HCT116 (cell line): ENCODE results near the gene GSTM3. TPM values are rescaled to one million over a fixed set of nuclear protein-coding genes. Genes with fewer than 3 reads are reported as not detected.

Experiments
- ATAC-seq: fragments of 200-7000 bp; cut with Tn5 transposase; 2 replicates; pipeline ENCODE4 v1.9.1; 2020; ENCODE audit warnings: mild to moderate bottlenecking, moderate library complexity
- BruUV-seq: library from RNA; stranded (reverse); fragments of 400-500 nt; replicated peaks from 2 replicates; lab custom pipeline; 2021; lab: Mats Ljungman, UMichigan
- CTCF ChIA-PET: fragments of 300-600 bp; sonication (Branson Sonifier 250); formaldehyde crosslinking; loops from one replicate; lab custom pipeline; 2021; ENCODE audit warnings: antibody characterized with exemption; lab: Charles Lee
- POLR2A ChIA-PET: fragments of 300-600, 350-600 bp; sonication (Branson Sonifier 250); formaldehyde crosslinking; loops from one replicate; lab custom pipeline; 2021; ENCODE audit warnings: antibody characterized with exemption; lab: Charles Lee
- RAD21 ChIA-PET, 2 experiments: fragments of 300-600 bp; sonication (Branson Sonifier 250); formaldehyde crosslinking; loops; one replicate each; lab custom pipeline; 2023; ENCODE audit warnings: low total read pairs in 2 of 2; ENCODE audit not compliant: uncharacterized antibody in 2 of 2, unreplicated experiment in 2 of 2, low non-redundant PET in 1 of 2; lab: Charles Lee
- DNase-seq: peaks from one replicate; pipeline ENCODE4 v3.0.0-alpha.2; 2010; ENCODE audit warnings: low read depth, low spot score
- H2AFZ ChIP-seq: fragments of 200-600 bp; shearing (Covaris generic), sonication (generic); 2 replicates; pipeline ENCODE4 v1.6.1; 2017; ENCODE audit warnings: low read depth, mixed run types, mixed read lengths, antibody characterized with exemption, low read length; ENCODE audit not compliant: poor library complexity, severe bottlenecking
- H3K27ac ChIP-seq: 2 replicates; pipeline ENCODE4 v1.5.1; 2012; ENCODE audit warnings: low read depth, low read length
- H3K27me3 ChIP-seq: fragments of 200-600 bp; sonication (generic); 2 replicates; pipeline ENCODE4 v1.6.1; 2016; ENCODE audit warnings: mixed run types, low read length, mixed read lengths; ENCODE audit not compliant: insufficient read depth
- H3K36me3 ChIP-seq, 2 experiments: fragments of 200-500 bp in 1 of 2; fragments of 200-600 bp in 1 of 2; sonication (Bioruptor generic) in 1 of 2; sonication (generic) in 1 of 2; 2 replicates each; pipeline versions ENCODE4 v1.5.1 to v1.6.1; 2014 to 2016; ENCODE audit warnings: low read length in 2 of 2, inconsistent platforms in 1 of 2, mixed read lengths in 1 of 2, mixed run types in 1 of 2; ENCODE audit not compliant: insufficient read depth in 2 of 2, control insufficient read depth in 1 of 2
- H3K4me1 ChIP-seq, 2 experiments: fragments of 200-600 bp in 1 of 2; sonication (generic) in 1 of 2; 2 replicates each; pipeline versions ENCODE4 v1.5.1 to v1.6.1; 2012 to 2017; ENCODE audit warnings: low read length in 2 of 2, inconsistent platforms in 1 of 2, mild to moderate bottlenecking in 1 of 2, mixed read lengths in 1 of 2, mixed run types in 1 of 2, moderate library complexity in 1 of 2; ENCODE audit not compliant: insufficient read depth in 2 of 2, control insufficient read depth in 1 of 2
- H3K4me2 ChIP-seq: fragments of 200-600 bp; sonication (generic); 2 replicates; pipeline ENCODE4 v1.6.1; 2017; ENCODE audit warnings: mixed run types, low read length, mixed read lengths
- H3K4me3 ChIP-seq, 2 experiments: fragments of 200-600 bp in 1 of 2; sonication (generic) in 1 of 2; replicated peaks in 1 of 2; 2 replicates each; pipeline ENCODE4 v1.5.1; 2011 to 2016; ENCODE audit warnings: low read length in 2 of 2, control low read depth in 1 of 2, low read depth in 1 of 2, mild to moderate bottlenecking in 1 of 2, mixed read lengths in 1 of 2, mixed run types in 1 of 2
- H3K79me2 ChIP-seq: fragments of 200-600 bp; sonication (generic); 2 replicates; pipeline ENCODE4 v1.6.1; 2017; ENCODE audit warnings: mild to moderate bottlenecking, mixed run types, low read length, moderate library complexity, mixed read lengths; ENCODE audit not compliant: insufficient read depth
- H3K9ac ChIP-seq: fragments of 200-600 bp; sonication (generic); 2 replicates; pipeline ENCODE4 v1.6.1; 2016; ENCODE audit warnings: low read length, mixed read lengths
- H3K9me2 ChIP-seq: fragments of 200-600 bp; sonication (generic), shearing (Covaris generic); 2 replicates; pipeline ENCODE4 v1.6.1; 2017; ENCODE audit warnings: mixed run types, mild to moderate bottlenecking, moderate library complexity; ENCODE audit not compliant: insufficient read depth
- H3K9me3 ChIP-seq, 2 experiments: fragments of 200-500 bp in 1 of 2; fragments of 200-600 bp in 1 of 2; sonication (Bioruptor generic) in 1 of 2; sonication (generic) in 1 of 2; 2 replicates each; pipeline ENCODE4 v1.6.1; 2014 to 2017; ENCODE audit warnings: low read length in 2 of 2, mixed read lengths in 2 of 2, inconsistent platforms in 1 of 2, low read depth in 1 of 2, mild to moderate bottlenecking in 1 of 2, mixed run types in 1 of 2, moderate library complexity in 1 of 2; ENCODE audit not compliant: control insufficient read depth in 1 of 2, insufficient read depth in 1 of 2
- H4K20me1 ChIP-seq: fragments of 200-600 bp; sonication (generic), shearing (Covaris generic); 2 replicates; pipeline ENCODE4 v1.6.1; 2017; ENCODE audit warnings: mixed run types, mild to moderate bottlenecking, moderate library complexity; ENCODE audit not compliant: insufficient read depth
- CTCF ChIP-seq, 3 experiments: fragments of 200-600 bp in 1 of 3; sonication (generic) in 1 of 3; IDR thresholded peaks in 2 of 3; conservative IDR thresholded peaks in 1 of 3; 2 replicates each; pipeline ENCODE4 v1.5.1; 2012 to 2017; ENCODE audit warnings: low read depth in 2 of 3, low read length in 2 of 3, antibody characterized with exemption in 1 of 3, borderline replicate concordance in 1 of 3, control low read depth in 1 of 3, mild to moderate bottlenecking in 1 of 3, mixed read lengths in 1 of 3, mixed run types in 1 of 3, moderate library complexity in 1 of 3; ENCODE audit not compliant: insufficient read depth in 1 of 3
- EGR1 ChIP-seq: IDR thresholded peaks from 2 replicates; pipeline ENCODE4 v1.6.1; 2012; ENCODE audit warnings: low read depth
- EZH2phosphoT487 ChIP-seq: fragments of 200-600 bp; IDR thresholded peaks from 2 replicates; pipeline ENCODE4 v1.6.1; 2018; ENCODE audit warnings: antibody characterized with exemption, borderline replicate concordance
- FOSL1 ChIP-seq: IDR thresholded peaks from 2 replicates; pipeline ENCODE4 v1.6.1; 2012; ENCODE audit warnings: low read depth
- RAD21 ChIP-seq: IDR thresholded peaks from 2 replicates; pipeline ENCODE4 v1.6.1; 2012; ENCODE audit warnings: low read depth, mild to moderate bottlenecking
- SP1 ChIP-seq: IDR thresholded peaks from 2 replicates; pipeline ENCODE4 v1.6.1; 2012; ENCODE audit warnings: low read depth
- SRF ChIP-seq: IDR thresholded peaks from 2 replicates; pipeline ENCODE4 v1.6.1; 2012; ENCODE audit warnings: low read depth
- TCF7L2 ChIP-seq: IDR thresholded peaks from 2 replicates; pipeline ENCODE4 v1.7.0; 2011; ENCODE audit warnings: borderline replicate concordance, inconsistent platforms; ENCODE audit not compliant: insufficient read depth, insufficient read length; ENCODE audit errors: extremely low read depth
- YY1 ChIP-seq: IDR thresholded peaks from 2 replicates; pipeline ENCODE4 v1.6.1; 2011; ENCODE audit warnings: low read length, low read depth, moderate library complexity, mild to moderate bottlenecking; ENCODE audit not compliant: insufficient replicate concordance; ENCODE audit errors: extremely low read depth
- ZBTB33 ChIP-seq: IDR thresholded peaks from 2 replicates; pipeline ENCODE4 v1.6.1; 2011; ENCODE audit warnings: mild to moderate bottlenecking, low read length, moderate library complexity; ENCODE audit not compliant: insufficient replicate concordance; ENCODE audit errors: extremely low read depth
- ZFX ChIP-seq: fragments of 450-650 bp; IDR thresholded peaks from 2 replicates; pipeline ENCODE4 v1.6.1; 2017
- ZNF274 ChIP-seq: fragments of 200-500 bp; sonication (Bioruptor generic); IDR thresholded peaks from 2 replicates; pipeline ENCODE4 v1.6.1; 2014; ENCODE audit warnings: mild to moderate bottlenecking, low read depth, low read length, inconsistent platforms
- intact Hi-C: fragments of 100-400 bp; cut with micrococcal nuclease; formaldehyde crosslinking; loops from 2 replicates; pipeline ENCODE4 v1.10.0; 2022
- total RNA-seq: library from RNA; stranded (reverse); gene quantifications from one replicate; pipeline ENCODE4 v1.2.1, GENCODE V29; 2021; ENCODE audit not compliant: unreplicated experiment

The GSTM3 gene
- total RNA-seq, 1 experiment from 2014 or later: 0.39 TPM

- BruUV-seq: no TSS peak
- ChIA-PET RAD21 (interaction anchor here in 1 of 2 experiments (0.6 kb wide), 1 partner anchor 30 kb away, joined by 3 read pairs; no protein-coding TSS in a partner anchor), POLR2A (no interaction called here), CTCF (no interaction called here)
- H3K9me3 ChIP-seq: peaks cover 0 to 6% of the 10 kb centered on the region in 2 experiments; a peak in 1 of 4 replicates
- no peaks in the 10 kb centered on the region for H3K27me3 ChIP-seq
- no peak overlapping the region for H3K4me2 ChIP-seq
- no peak overlapping the region for H3K4me3 ChIP-seq
- ATAC-seq: no peak
- no peak overlapping the region for H2AFZ ChIP-seq
- no peak for DNase-seq
- H4K20me1 ChIP-seq: no peaks in the 10 kb centered on the region
- no peaks in the 10 kb centered on the region for H3K36me3 ChIP-seq
- intact Hi-C loops: loop anchor here (5.0 kb wide), 1 partner anchor 33 kb away; no protein-coding TSS in a partner anchor
- H3K79me2 ChIP-seq: no peaks in the 10 kb centered on the region
- no peak overlapping the region for H3K27ac ChIP-seq
- TF ChIP-seq CTCF (IDR thresholded peaks at IDR 0.05 in 2 of 3, conservative IDR thresholded peaks at IDR 0.05 in 1 of 3; ENCODE audit: borderline replicate concordance in 1 of 3, insufficient read depth in 1 of 3, low read depth in 2 of 3, low read length in 2 of 3) (no peak), ZFX (no peak), ZNF274 (no peak), EZH2phosphoT487 (no peak), YY1 (no peak), RAD21 (no peak), FOSL1 (no peak), ZBTB33 (no peak), EGR1 (no peak), TCF7L2 (no peak), SRF (no peak), SP1 (no peak)
- no peaks in the 10 kb centered on the region for H3K9me2 ChIP-seq
- H3K4me1 ChIP-seq: no peaks in the 10 kb centered on the region
- no peak overlapping the region for H3K9ac ChIP-seq
Observed at GRCh38 chr1:109705411-109705810, 35.4 kb downstream of the GSTM3 start.
